Retina (tissue), 1 donor: ENCODE measurements around the gene ZNF574.

Source experiments
- DNase-seq: peaks from one replicate; pipeline ENCODE4 v3.0.0-alpha.2; 2016

ZNF574 gene

DNA sequence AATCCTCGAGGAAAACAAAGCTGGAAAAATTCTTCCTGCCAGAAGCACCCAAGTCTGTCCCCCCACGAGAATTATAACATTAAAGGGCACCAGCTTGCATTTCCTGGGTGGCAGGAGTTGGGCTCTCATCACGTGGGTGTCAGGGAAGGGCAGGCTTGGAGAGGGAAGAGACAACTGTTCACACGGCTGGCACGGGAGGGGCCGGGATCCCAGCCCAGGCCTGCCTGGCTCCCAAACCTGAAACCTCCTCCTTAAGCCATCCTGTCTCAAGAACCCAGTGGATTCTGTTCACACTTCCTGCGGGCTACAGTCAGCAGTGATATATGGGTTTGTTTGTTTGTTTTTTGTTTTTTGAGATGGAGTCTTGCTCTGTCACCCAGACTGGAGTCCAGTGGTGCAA lies 18.1 kb upstream of the ZNF574 start:
- no peak for DNase-seq

DNA sequence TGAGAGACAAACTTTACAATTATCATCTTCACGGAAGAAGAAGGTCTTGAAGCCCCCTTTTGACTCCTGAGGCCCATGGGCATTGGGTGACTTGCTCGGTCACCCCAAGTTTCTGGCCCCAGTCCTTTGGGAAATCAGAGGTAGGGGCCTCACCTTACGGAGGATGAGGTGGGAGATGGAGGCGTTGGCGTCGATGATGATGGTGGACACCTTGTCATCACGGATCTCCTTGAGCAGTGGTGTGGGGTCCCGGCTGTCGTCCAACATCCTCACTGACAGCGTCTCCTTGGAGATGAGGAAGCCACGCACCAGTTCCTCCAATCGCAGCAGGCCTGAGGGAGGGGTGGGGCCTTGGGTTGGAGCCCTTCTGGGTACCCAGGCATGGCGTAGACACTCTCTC lies 16.8 kb upstream of the ZNF574 start:
- no peak for DNase-seq

DNA sequence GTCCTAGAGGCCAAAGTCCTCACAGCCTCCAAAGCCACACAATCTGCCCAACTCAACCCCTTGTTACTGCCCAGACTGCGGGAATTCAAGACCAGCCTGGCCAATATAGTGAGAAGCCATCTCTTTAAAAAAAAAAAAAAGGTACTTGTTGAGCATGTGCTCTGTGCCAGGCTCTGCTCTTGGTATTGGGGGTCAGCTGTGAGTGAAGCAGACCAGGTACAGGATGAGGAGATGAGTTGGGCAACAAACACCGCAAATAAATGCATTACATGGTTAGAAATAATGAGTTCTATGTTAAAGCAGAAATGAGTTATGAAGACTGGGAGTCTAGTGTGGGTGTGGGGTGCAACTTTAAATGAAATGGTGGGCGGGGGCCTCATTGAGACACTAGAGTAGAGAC lies 15.8 kb upstream of the ZNF574 start:
- no peak for DNase-seq

DNA sequence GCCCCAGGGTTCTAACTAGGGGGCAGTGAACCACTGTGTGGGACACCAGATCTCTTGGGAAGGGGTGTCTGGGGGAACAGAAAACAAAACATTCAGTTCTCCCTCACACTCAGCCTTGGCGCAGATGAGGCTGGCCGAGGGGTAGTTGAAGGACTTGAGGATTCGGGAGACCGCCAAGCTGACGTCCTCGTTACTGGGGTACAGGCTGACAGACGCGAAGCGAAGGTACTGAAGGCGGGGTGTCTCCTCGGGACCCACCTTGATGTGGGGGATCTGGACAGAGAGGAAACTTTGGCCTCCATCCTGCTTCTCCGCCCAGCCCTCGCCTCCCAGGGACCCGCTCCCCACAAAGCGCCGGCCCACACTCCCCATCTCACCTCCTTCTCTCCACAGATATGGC lies 13.6 kb upstream of the ZNF574 start:
- no peak for DNase-seq

DNA sequence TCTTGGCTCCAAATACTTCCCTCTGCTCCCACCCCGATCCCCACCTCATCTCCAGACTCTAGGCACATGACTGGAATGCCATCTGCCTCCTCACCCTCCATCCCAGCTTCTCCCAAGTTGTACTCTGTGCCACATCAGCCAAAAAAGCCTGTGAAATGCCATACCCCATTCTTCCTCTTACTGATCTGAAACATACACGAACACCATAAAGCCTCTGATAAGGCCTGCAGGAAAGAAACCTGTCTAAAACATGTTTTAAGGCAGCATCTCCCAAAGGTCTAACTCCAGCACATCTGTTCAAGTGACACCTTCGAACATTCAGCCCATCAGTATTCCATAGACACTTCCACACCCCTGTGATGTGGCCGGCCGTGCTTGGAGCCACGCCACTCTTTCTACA lies 11.5 kb upstream of the ZNF574 start:
- no peak for DNase-seq

DNA sequence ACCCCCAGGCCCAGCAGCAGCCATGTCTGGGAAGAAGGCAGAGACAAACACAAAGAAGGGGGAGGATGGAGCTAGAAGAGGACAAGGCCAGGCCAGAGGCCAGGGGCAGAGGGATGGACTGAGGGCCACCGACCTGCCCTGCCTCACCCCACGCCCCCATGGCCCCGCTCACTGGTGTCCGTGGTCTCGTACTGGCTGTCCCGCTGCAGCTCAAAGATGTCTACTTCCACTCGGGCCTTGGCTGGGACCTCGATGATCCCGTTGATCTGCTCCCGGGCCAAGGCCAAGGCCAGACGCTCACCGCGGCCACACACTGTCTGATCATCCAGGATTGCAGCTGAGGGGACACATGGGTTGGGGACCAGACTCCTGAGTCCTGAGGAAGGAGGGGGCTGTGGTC lies 10.9 kb upstream of the ZNF574 start:
- DNase-seq: no peak

DNA sequence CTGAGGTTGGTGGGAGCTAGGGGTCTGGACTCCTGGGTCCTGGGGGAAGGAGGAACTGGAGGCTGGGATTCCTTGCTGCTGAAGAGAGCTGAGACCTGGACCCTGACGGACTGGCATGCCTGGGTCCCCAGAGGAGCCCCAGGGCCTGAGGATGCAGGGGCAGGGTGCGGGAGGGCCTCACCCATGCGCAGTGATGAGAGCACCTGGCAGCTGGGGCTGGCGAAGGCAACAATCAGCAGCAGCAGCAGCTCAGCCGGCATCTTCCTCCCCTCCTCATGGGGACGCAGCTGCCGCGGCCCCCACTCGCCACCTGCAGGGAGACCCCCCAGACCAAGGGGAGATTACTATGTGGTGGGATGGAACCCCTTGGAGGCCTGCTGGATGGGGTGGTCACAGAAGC lies 10.5 kb upstream of the ZNF574 start:
- DNase-seq: no peak

DNA sequence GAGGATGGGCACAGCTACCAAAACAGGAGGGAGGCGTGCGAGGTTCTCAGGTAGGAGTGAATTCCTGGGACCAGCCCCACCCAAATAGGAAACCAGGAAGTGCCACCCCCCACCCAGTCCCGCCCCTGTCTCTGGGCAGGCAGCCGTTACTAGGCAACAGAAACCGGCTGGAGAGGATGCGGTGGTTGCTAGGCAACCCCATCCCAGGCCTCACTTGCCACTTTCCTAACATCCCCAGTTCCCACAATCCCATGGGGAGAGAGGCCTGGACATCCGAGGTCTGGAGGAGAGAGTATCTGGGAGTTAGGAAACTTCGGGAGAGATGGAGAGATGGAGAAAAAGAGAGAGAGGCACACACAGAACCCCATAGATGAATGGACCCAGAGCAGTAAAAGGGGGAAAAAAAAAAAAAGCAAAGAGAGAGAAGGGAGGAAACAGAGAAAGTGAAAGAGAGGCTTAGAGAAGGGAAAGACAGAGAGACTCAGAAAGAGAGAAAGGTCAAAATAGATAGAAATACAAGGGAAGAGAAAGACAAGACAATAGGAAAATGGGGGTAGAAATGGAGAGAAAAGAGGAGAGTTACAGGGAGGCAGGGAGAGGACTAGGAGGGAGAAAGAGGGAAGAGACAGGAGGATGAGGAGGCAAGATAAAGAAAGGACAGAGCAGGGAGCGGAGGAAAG lies 9.8 kb upstream of the ZNF574 start:
- peak; percentile 65 for DNase-seq

DNA sequence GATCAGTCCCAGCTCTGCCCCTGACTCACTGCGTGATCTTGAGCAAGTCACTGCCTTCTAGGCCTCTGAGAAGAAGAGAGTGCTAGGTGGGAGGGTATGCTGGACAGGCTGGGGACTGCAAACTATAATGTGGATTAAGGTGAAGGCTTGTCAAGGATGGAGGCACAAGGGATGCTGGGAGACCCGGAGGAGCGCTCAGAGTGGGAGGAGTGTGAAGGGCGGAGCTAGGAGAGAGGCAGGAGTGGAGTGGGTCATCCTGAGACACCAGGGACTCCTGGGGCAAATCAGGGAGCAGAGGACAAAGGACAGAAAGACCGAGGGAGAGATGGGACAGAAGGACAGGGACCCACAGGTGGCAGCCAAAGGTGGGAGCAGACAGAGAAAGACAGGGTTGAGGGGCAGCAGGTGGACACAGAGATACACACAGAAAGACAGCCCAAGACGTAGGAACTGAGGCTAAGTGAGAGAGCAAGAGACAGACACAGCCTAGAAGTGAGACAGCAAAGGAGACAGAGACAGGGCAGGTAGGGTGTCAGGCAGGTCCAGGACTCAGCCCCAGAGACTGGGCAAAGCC lies 8.6 kb upstream of the ZNF574 start:
- DNase-seq: no peak

DNA sequence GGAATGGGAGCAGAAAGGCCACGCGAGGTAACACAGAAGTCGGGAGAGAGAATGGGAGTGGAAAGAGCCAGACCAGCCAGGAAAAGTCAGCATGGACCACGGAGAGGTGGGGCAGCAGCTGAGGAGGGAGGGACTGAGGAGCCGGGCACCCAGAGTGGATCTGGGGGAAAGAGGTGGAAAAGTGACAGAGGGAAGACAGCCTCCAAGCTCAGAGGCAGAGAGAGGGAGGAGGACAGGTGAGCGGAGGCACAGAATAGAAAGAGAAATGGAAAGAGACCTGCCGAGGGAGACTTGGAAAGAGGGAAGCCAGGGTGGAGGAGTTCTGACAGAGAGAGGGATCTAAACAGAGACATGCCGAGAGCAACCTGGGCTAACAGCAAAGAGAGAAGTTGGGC lies 7.6 kb upstream of the ZNF574 start:
- DNase-seq: no peak

DNA sequence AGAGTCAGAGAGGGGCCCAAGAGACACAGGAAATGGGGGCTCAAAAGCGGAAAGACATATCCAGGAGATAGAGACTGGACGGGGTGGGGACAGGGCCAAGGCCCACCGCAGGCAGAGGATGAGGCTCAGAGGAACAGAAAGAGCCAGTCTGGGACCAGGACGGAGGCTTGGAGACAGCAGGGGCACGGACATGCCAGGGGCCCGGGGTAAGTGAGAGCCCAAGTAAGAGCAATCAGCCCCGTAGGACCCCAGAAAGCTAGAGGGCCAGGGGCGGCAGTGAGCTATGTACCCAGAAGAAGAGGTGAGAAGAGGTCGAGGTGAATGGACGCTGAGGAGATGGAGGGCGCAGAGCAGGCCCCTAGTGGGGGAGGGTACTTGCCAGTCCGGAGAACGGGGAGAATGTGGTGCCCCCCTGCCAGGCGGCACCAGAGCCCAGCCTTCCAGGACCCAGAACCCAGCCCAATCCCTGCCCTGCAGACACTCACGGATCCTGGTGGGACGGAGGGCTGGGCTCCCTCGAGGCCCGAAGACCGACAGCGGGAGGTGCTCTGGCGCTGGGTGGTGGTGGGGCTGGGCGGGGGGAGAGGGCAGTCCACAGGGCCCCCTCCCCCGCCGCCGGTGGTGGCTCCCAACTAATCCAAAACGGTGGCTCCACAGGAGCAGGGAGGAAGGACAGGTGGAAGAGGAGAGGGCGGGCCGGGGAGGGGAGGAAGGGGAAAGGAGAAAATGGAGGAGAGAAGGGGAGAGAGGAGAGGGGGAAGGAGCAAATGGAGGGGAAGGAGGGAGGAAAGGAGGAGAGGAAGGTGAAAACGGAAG lies 7.0 kb upstream of the ZNF574 start:
- peak; percentile 47 for DNase-seq

DNA sequence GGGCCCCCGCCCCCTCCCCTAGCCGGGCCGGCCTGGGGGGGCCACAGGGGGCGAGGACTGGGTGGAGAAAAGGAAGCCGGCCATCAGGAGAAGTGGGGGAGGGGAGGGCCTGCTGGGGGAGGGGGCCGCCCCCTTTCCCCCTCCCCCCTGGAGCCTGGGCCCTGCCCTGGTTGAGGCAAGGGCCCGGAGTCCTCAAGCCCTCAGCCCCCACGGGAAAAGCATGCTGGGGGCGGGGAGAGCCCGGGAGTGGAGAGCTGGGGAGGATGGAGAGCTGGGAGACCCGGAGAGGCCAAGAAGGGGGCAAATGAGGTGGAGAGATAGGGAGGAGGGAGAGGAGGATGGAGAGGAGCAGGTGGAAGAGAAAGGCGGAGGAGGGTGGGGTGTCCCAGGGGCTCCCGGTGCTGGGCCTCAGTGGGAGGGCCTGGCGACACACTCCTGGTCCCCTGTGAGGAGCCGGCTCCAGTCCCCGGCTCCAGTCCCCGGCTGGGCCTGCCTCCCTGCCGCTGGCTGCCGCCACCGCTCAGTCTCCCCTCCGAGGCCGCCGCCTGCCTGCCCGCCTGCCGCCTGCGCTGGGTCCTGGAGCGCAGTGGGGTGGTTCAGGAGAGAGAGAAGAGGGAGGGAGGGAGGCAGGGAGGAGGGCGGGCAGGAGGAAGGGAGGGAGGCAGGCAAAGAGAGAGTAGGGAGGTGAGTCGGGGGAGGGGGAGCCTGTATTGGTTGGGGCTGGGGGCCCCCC lies 6.2 kb upstream of the ZNF574 start, which contains the start of gene GRIK5:
Gene GRIK5 (minus strand): TSS at position 588 of the 733 bp plus-strand sequence. CDS start 4,436 bp downstream, outside the sequence.
- peak; percentile 81 for DNase-seq

DNA sequence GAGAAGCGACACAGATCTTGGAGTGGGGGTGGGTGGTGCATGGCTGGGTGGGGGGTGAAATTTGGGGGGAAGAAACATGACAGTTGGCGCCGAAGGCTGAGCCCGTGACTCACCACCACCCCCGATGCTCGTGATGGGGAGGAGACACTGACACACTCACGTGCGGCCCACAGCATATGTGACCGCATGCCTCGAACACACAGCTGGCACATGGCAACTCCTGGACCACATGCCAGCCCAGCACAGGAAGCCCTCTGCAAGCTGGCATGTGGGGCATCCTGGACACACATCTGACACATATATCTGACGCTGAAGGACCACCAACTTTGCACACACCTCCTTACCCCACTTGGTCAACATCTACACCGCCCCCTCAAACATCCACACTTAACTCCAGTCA lies 4.7 kb upstream of the ZNF574 start:
- no peak for DNase-seq

DNA sequence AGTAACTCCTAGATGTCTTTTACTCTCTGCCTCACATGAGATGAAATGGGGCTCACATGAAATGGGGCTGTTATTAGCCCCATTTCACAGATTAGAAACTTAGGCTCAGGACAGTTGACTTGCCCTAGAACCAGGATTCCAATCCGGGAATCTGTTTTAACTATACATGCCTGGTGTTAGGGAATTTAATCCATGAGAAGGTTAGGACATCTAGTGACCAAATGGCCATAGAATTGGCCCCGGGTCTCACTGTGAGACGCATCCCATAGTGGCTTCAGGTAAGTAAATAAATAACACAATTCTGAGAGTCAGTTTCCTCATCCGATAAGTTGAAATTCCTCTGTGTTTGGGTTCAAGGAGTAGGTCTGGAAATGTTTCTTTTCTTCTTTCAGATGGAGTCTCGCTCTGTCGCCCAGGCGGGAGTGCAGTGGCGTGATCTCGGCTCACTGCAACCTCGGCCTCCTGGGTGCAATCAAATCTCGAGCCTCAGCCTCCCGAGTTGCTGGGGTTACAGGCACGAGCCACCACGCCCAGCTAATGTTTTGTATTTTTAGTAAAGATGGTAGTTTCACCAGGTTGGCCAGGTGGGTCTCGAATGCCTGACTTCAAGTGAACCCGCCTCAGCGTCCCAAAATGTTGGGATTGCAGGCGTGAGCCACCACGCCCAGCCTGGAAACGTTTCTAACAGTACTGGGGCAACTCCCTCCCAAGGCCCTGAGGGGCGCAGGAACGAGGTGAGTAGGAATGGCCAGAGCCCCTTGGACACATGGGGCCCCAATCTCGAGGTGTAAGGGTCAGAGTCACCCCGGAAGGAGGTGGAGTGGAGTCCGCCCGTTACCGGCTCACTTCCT lies 1.2 kb upstream of the ZNF574 start:
- DNase-seq: no peak

DNA sequence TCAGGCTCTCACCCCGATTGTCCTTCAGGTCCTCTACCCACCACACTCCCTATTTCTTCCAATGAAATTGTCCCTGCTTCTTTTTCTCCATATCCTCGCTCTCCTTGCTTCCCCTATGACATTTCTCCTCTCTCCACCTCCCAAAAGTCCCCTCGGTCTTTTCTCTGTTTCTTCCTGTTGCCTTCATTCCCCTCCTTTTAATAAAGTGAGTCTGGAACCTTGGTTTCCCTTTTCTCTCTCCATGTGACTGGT lies 676 bp upstream of the ZNF574 start:
- DNase-seq: no peak

DNA sequence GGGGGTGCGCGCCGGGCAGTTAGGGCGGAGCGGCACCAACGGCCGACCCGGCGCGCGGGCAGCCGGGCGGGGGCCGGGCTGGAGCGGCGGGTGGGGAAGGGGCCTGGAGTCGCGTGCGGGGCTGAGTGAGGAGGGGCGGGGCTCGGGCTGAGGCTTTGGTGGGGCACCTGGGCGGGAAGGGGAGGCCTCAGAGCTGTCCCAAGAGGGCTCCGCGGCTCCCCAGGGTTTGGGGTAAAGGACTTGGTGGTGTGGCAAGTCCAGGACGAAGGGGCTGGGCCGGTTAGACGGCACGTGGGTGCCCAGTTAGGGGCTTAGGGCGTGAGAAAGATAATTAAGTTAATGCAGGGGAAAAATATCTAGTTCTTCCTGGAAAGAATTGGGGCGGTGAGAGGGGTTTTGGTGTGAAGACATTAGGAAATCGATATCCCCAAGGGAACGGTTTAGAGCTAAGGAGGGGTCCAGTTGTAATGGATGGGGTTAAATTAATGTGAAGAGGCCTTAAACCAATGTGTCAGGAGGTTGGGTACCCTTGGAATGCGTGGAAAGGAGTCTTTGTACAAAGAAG lies 496 bp downstream of the ZNF574 start:
- no peak for DNase-seq

DNA sequence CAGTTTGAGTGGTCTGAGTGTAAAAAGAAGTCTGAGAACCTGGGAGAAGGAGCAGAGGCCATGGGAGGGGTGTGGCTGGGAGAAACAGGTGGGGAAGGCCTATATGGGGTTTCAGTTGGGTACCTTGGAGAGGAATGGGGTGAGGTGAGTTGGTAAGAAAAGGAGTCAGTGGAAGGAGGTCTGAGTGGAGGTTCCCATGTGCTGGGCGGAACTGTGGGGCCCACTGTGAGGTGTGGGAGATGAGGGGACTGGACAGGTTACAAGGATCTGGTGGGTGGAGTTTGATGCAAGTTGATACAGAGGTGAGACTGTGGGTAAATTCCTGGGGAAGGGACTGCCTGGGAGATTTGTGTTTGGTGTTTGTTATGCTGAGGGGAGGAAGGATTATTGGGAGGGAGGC lies 2.1 kb downstream of the ZNF574 start:
- no peak for DNase-seq

DNA sequence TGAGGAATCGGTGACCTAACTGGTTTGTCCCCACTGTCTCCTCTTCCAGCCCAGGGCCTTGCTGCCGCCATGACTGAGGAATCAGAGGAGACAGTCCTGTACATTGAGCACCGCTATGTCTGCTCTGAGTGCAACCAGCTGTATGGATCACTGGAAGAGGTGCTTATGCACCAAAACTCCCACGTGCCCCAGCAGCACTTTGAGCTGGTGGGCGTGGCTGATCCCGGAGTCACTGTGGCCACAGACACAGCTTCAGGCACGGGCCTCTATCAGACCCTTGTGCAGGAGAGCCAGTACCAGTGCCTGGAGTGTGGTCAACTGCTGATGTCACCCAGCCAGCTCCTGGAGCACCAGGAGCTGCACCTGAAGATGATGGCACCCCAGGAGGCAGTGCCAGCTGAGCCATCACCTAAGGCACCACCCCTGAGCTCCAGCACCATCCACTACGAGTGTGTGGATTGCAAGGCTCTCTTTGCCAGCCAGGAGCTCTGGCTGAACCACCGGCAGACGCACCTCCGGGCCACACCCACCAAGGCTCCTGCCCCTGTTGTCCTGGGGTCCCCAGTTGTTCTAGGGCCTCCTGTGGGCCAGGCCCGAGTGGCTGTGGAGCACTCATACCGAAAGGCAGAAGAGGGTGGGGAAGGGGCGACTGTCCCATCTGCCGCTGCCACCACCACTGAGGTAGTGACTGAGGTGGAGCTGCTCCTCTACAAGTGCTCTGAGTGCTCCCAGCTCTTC lies 2.7 kb downstream of the ZNF574 start:
- no peak for DNase-seq

DNA sequence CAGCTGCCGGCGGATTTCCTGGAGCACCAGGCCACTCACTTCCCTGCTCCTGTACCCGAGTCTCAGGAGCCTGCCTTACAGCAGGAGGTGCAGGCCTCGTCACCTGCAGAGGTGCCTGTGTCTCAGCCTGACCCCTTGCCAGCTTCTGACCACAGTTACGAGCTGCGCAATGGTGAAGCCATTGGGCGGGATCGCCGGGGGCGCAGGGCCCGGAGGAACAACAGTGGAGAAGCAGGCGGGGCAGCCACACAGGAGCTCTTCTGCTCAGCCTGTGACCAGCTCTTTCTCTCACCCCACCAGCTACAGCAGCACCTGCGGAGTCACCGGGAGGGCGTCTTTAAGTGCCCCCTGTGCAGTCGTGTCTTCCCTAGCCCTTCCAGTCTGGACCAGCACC lies 3.3 kb downstream of the ZNF574 start:
- DNase-seq: no peak

DNA sequence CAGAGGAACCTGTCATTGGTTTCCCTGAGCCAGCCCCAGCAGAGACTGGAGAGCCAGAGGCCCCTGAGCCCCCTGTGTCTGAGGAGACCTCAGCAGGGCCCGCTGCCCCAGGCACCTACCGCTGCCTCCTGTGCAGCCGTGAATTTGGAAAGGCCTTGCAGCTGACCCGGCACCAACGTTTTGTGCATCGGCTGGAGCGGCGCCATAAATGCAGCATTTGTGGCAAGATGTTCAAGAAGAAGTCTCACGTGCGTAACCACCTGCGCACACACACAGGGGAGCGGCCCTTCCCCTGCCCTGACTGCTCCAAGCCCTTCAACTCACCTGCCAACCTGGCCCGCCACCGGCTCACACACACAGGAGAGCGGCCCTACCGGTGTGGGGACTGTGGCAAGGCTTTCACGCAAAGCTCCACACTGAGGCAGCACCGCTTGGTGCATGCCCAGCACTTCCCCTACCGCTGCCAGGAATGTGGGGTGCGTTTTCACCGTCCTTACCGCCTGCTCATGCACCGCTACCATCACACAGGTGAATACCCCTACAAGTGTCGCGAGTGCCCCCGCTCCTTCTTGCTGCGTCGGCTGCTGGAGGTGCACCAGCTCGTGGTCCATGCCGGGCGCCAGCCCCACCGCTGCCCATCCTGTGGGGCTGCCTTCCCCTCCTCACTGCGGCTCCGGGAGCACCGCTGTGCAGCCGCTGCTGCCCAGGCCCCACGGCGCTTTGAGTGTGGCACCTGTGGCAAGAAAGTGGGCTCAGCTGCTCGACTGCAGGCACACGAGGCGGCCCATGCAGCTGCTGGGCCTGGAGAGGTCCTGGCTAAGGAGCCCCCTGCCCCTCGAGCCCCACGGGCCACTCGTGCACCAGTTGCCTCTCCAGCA lies 4.2 kb downstream of the ZNF574 start:
- no peak for DNase-seq
